Tibial nerve (tissue), 4 donors: ENCODE measurements around the gene CNNM4. TPM values are rescaled to one million over a fixed set of nuclear protein-coding genes. Genes with fewer than 3 reads are reported as not detected.

Experiments
- DNase-seq, 2 donors: peaks; one replicate each; pipeline ENCODE4 v3.0.0-alpha.2; 2019; ENCODE audit warnings: low spot score in 2 of 2
- H3K27ac ChIP-seq, 4 donors: fragments of 200-600 bp; sonication (generic) in 3 of 4; one replicate each; pipeline ENCODE4 v1.5.1; 2017 to 2019; ENCODE audit warnings: mild to moderate bottlenecking in 1 of 4
- H3K27me3 ChIP-seq, 2 donors: fragments of 200-600 bp; sonication (generic) in 1 of 2; one replicate each; pipeline versions ENCODE4 v1.5.1 to v1.6.0; 2017 to 2019
- H3K36me3 ChIP-seq, 3 donors: fragments of 200-600 bp; sonication (generic); one replicate each; pipeline ENCODE4 v1.5.1; 2018 to 2019
- H3K4me1 ChIP-seq, 4 donors: fragments of 200-600 bp; sonication (generic) in 3 of 4; one replicate each; pipeline ENCODE4 v1.5.1; 2017 to 2019
- H3K4me3 ChIP-seq, 4 donors: fragments of 200-600 bp; sonication (generic) in 3 of 4; one replicate each; pipeline ENCODE4 v1.5.1; 2017 to 2019; ENCODE audit warnings: mild to moderate bottlenecking in 1 of 4, moderate library complexity in 1 of 4
- H3K9me3 ChIP-seq, 4 donors: fragments of 200-600 bp; sonication (generic) in 3 of 4; one replicate each; pipeline ENCODE4 v1.5.1; 2017 to 2019
- EP300 ChIP-seq, 2 donors: sonication (generic); formaldehyde crosslinking; IDR thresholded peaks; one replicate each; pipeline ENCODE4 v1.6.1; 2017; ENCODE audit warnings: antibody characterized with exemption in 2 of 2, mild to moderate bottlenecking in 1 of 2
- POLR2A ChIP-seq, 2 donors: fragments of 450-650 bp; IDR thresholded peaks; one replicate each; pipeline ENCODE4 v1.6.1; 2017; ENCODE audit warnings: antibody characterized with exemption in 2 of 2, mild to moderate bottlenecking in 2 of 2, moderate library complexity in 2 of 2
- WGBS, 2 donors: methylation state at CpG; one replicate each; pipeline ENCODE4 v1.1.5; 2018; 5-methylcytosine and 5-hydroxymethylcytosine counted together
- total RNA-seq, 4 donors: library from RNA; depleted of rRNA; stranded (reverse); fragments of >200 nt; gene quantifications; one replicate each; pipeline ENCODE4 v1.1.0, GENCODE V29; 2016
- TF ChIP-seq, protein P1 (sequence below), 5 experiments: fragments of 200-600 bp in 3 of 5; fragments of 450-650 bp in 2 of 5; sonication (generic) in 3 of 5; IDR thresholded peaks; one replicate each; pipeline ENCODE4 v1.5.1; 2016 to 2019; ENCODE audit warnings: antibody characterized with exemption in 5 of 5, mild to moderate bottlenecking in 3 of 5, moderate library complexity in 2 of 5

Gene CNNM4
- total RNA-seq, 4 donors from 2014 or later, result 6.3 to 10.2 (median 7.9) TPM

DNA sequence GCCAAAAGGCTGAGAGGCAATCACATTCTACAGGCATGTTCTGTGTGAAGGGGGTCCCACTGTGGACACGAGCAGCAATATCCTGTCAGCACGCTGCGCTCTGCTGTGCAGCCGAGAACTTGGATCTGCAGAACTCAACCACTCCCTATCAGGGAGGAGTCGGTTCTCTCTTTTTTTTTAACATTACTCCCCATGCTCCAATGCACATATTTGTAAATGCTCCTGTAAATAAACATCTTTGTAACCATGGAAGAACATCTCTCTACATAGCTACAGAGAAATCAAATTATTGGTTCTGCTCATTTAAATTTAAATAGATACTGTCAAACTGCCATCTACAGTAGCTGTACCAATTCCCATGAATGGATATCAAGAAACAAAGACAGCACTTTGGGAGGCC lies 86.1 kb downstream of the CNNM4 start:
- no peaks in the 10 kb centered on the region for H3K4me1 ChIP-seq
- H3K4me3 ChIP-seq, result no peak overlapping the region
- WGBS, 2 donors, result 91 to 98% methylated on average over 5 of the region's 5 CpGs
- H3K36me3 ChIP-seq, result peaks cover 0 to 76% (median 8%) of the 10 kb centered on the region in 3 donors
- TF ChIP-seq POLR2A (IDR thresholded peaks at IDR 0.05), result no peak
- TF ChIP-seq, protein P1, sequence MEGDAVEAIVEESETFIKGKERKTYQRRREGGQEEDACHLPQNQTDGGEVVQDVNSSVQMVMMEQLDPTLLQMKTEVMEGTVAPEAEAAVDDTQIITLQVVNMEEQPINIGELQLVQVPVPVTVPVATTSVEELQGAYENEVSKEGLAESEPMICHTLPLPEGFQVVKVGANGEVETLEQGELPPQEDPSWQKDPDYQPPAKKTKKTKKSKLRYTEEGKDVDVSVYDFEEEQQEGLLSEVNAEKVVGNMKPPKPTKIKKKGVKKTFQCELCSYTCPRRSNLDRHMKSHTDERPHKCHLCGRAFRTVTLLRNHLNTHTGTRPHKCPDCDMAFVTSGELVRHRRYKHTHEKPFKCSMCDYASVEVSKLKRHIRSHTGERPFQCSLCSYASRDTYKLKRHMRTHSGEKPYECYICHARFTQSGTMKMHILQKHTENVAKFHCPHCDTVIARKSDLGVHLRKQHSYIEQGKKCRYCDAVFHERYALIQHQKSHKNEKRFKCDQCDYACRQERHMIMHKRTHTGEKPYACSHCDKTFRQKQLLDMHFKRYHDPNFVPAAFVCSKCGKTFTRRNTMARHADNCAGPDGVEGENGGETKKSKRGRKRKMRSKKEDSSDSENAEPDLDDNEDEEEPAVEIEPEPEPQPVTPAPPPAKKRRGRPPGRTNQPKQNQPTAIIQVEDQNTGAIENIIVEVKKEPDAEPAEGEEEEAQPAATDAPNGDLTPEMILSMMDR (IDR thresholded peaks at IDR 0.05), result no peak
- no peak for TF ChIP-seq EP300 (IDR thresholded peaks at IDR 0.05)
- no peak for DNase-seq
- H3K27me3 ChIP-seq, result no peaks in the 10 kb centered on the region
- H3K27ac ChIP-seq, result no peak overlapping the region
- no peaks in the 10 kb centered on the region for H3K9me3 ChIP-seq

DNA sequence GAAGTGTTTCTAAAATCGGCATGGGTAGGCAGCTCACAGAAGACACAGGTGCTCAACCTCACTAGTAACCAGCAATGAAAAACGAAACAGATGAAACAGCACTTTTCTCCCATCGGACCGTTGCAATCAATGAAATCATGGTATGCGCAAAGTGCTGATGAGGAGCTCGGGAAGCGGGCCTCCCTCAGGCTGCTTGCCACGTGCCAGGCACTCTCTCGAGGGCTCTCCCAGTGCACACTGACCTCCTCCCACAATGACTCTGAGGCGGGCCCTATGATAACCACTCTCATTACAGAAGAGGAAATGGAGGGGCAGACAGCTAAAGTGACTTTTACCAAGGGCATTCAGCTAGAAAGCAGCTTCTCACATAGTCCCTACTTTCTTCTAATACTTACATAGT lies 86.9 kb downstream of the CNNM4 start:
- no peak overlapping the region for H3K27ac ChIP-seq
- TF ChIP-seq, protein P1 (IDR thresholded peaks at IDR 0.05), result no peak
- TF ChIP-seq EP300 (IDR thresholded peaks at IDR 0.05), result no peak
- no peaks in the 10 kb centered on the region for H3K4me1 ChIP-seq
- H3K36me3 ChIP-seq, result peaks cover 0 to 75% (median 11%) of the 10 kb centered on the region in 3 donors
- WGBS, 2 donors, result 57 to 63% methylated on average over 10 of the region's 10 CpGs
- H3K4me3 ChIP-seq, result no peak overlapping the region
- H3K27me3 ChIP-seq, result no peaks in the 10 kb centered on the region
- DNase-seq, result no peak
- no peaks in the 10 kb centered on the region for H3K9me3 ChIP-seq

DNA sequence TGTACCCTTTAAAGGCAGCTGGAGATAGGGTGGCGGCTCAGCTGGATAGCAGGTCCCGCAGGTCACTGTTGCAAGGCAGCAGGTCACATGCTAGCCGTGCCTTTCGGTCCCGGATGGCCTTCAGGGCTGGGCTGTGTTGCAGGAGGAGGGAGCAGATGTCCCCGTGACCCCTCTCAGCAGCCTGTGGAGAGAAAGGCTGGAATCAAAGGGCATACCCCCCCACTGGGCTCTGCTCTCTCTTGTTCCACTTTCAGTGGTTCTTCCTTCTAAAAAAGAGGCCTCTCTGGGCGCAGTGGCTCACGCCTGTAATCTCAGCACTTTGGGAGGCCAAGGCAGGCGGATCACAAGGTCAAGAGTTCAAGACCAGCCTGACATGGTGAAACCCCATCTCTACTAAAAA lies 87.6 kb downstream of the CNNM4 start:
- WGBS, 2 donors, result 49 to 67% methylated on average over 9 of the region's 9 CpGs
- no peak for DNase-seq
- H3K36me3 ChIP-seq, result peaks cover under 1 to 82% (median 12%) of the 10 kb centered on the region in 3 donors

GRCh38 chr2:96852667-96853066 lies 92.0 kb downstream of the CNNM4 start:
- Histone ChIP-seq H3K4me3 (no peak overlapping the region), H3K27ac (no peak overlapping the region), H3K27me3 (no peaks in the 10 kb centered on the region), H3K4me1 (peaks cover 0 to 17% (median 13%) of the 10 kb centered on the region in 4 donors), H3K36me3 (peaks cover 4 to 68% (median 14%) of the 10 kb centered on the region in 3 donors), H3K9me3 (no peaks in the 10 kb centered on the region)
- WGBS, 2 donors, result 93 to 96% methylated on average over 6 of the region's 6 CpGs
- TF ChIP-seq, protein P1 (IDR thresholded peaks at IDR 0.05), result no peak
- TF ChIP-seq EP300 (IDR thresholded peaks at IDR 0.05) (no peak), POLR2A (IDR thresholded peaks at IDR 0.05) (no peak)
- no peak for DNase-seq

More for the DNA sequence above, 87.6 kb downstream of the CNNM4 start:
- no peaks in the 10 kb centered on the region for H3K9me3 ChIP-seq
- no peak overlapping the region for H3K4me3 ChIP-seq
- H3K27me3 ChIP-seq, result no peaks in the 10 kb centered on the region
- H3K27ac ChIP-seq, result no peak overlapping the region
- no peaks in the 10 kb centered on the region for H3K4me1 ChIP-seq
- TF ChIP-seq, protein P1 (IDR thresholded peaks at IDR 0.05), result no peak
- TF ChIP-seq EP300 (IDR thresholded peaks at IDR 0.05) (no peak), POLR2A (IDR thresholded peaks at IDR 0.05) (no peak)

DNA sequence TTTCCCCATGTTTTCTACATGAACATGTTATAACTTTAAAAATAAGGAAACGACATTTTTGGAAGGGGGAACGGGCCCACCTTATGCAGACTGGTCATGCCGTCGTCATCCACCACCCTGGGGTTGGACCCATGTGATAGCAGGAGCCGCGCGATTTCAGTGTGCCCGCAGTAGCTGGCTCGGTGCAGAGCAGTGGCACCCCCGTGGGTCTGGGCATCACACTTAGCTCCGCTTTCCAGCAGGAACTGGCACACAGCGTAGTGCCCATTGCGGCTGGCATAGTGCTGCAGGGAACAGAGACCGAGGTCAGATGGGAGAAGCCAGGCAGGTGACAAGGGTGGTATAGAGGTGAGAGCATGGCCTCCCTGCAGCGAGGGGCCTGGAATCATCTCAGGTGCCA lies 92.6 kb downstream of the CNNM4 start:
- Histone ChIP-seq H3K36me3 (peaks cover 4 to 61% (median 14%) of the 10 kb centered on the region in 3 donors), H3K9me3 (no peaks in the 10 kb centered on the region), H3K27ac (no peak overlapping the region), H3K27me3 (no peaks in the 10 kb centered on the region), H3K4me3 (no peak overlapping the region), H3K4me1 (peaks cover 0 to 17% (median 13%) of the 10 kb centered on the region in 4 donors)
- TF ChIP-seq, protein P1 (IDR thresholded peaks at IDR 0.05), result no peak
- TF ChIP-seq EP300 (IDR thresholded peaks at IDR 0.05) (no peak), POLR2A (IDR thresholded peaks at IDR 0.05) (no peak)
- DNase-seq, result no peak
- WGBS, 2 donors, result 92 to 94% methylated on average over 15 of the region's 15 CpGs
